ENCODE measurements around the gene LMO3.

LMO3 gene

DNA sequence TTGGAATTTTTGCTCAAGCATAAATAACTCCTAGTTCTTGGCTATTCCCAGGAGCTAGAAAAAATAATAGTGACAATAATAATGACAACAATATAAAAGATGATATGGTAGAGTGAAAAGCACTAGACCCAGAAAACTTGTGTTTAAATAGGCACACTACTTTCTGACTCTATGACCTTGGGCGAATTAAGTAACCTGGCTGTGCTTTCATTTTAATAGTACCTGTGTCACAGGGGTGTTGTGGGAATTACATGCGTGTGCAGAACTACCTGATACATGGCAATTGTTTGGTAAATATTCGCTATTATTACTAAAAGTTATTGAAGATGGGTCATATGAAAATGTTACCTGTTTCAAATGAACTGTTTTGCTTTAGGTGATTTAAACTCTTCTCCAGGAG is 60.1 kb downstream of the LMO3 start:
- TF ChIP-seq GATA3 (IDR thresholded peaks at IDR 0.05; ENCODE audit: low read depth, low read length) (no peak), GATA2 (IDR thresholded peaks at IDR 0.05; ENCODE audit: low read depth, low read length) (no peak)

DNA sequence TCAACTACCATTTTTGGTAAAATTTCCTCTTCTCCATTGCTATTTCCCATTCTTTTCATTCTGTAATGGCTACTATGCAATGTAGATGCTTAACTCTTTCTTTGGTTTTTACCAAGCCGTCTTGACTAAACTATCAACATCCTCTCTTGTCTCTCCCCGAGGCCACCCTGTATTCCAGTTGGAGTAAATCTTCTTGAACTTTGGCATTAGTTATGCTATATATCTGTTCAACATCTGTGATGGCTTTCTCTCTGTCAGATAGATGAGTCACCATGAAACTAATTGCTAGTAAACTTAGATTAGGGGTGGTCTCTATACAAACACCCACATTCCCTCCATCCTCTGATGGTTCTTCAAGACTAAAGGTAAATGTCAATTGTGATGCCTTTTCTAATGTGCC is 63.4 kb downstream of the LMO3 start:
- TF ChIP-seq GATA3 (IDR thresholded peaks at IDR 0.05; ENCODE audit: low read depth, low read length), result no peak
- TF ChIP-seq GATA2 (IDR thresholded peaks at IDR 0.05; ENCODE audit: low read depth, low read length), result no peak

DNA sequence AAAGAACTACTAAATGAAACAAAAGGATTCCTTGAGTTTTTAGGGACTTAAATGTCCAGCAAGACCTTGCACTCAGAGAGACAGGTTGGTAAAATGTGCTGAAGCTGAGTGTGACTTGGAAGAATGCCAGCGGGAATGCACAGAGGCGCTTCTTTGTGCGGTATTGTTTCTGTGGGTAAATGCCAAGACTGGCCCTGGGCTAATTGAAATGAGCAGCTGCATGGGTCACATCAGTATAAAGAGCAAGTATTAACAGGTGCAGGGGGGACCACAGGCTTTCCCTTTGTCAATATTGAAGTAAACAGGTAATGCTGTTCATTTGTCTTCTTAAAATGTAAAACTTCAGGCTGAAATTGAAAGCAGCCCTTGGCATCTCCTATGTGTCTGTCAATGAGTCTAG is 74.3 kb downstream of the LMO3 start:
- TF ChIP-seq GATA2 (IDR thresholded peaks at IDR 0.05; ENCODE audit: low read depth, low read length) (no peak), GATA3 (IDR thresholded peaks at IDR 0.05; ENCODE audit: low read depth, low read length) (no peak)

DNA sequence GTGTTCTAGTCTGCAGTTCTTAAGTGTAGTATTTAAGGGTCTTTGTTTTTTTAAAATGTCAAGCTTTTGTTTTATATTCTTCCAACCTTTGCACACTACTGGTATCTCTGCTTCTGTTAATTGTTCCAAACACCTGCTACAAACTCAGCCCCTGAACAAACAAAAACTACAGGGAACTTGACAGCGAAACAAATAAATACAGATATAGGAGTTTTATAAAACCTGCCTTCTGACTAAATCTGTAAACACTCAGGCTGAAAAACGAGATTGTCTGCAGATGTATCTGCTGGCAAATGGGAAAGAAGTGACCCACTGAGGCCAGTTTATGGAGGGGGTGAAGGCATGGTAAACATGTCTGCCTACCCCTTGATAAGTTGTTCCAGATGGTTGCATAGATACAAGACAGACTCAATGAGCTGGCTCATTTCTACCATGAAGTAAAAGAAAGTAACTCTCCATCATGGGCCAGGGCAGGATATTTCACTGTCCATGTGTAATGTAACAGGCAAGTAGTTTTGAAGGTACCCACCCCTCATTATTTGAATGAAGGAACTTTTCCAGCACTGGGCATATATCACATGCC is 75.6 kb downstream of the LMO3 start:
- TF ChIP-seq GATA3 (IDR thresholded peaks at IDR 0.05; ENCODE audit: low read depth, low read length) (no peak), GATA2 (IDR thresholded peaks at IDR 0.05; ENCODE audit: low read depth, low read length) (no peak)

DNA sequence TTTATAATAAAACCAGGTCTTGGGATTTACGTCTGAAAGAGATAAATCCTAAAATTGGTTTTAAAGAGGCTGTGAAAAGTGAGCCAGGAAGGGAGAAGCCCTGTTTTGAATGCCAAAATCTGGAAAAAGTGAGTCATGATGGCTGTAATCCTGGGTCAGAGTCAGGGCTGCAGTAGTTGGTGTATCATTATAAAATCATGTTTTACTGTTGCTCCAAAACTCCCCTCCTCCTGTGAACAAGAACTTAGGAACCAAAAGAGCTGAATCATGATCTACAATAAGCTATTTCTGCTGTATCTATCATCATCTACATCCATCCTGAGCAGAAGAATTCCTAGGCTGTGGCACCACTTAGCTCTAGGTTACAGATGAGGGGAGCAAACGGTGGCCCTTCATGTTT is 79.3 kb downstream of the LMO3 start:
- no peak for TF ChIP-seq GATA3 (IDR thresholded peaks at IDR 0.05; ENCODE audit: low read depth, low read length)

DNA sequence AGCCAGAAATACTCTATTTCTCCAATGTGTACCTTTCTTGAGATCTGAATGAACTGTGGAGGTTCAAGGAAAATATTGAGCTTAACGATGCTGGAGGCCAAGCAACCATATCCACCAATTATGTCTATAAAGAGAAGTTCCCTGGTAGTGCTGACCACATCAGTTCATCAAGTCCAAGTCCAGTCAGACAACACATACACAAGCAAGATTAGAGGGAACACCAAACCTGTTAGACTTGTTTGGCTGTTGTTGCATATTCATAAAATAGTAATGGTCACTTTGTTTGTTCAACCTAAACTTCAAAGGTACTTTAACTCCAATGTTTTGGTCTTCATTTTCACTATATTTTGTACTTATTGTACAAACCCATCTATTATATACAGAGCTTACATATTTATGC is 81.6 kb downstream of the LMO3 start:
- TF ChIP-seq GATA2 (IDR thresholded peaks at IDR 0.05; ENCODE audit: low read depth, low read length), result no peak
- TF ChIP-seq GATA3 (IDR thresholded peaks at IDR 0.05; ENCODE audit: low read depth, low read length), result no peak

DNA sequence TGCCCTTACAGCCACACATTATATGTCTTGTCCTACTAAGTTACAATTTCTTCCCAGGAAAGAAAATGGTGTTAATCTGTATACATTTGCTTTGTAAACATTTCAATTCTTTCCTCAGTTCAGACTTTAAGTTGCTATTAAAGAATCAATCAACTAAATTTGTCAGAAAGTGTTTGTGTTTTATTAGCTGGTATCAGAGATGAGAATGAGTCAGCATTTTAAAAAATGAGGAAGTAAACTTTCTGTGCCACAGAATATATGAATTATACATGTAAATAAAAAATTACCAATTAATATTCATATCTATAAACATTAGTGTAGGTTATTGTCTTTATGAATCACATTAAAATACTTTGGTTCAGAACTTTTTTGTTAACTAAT is 82.0 kb downstream of the LMO3 start:
- TF ChIP-seq GATA3 (IDR thresholded peaks at IDR 0.05; ENCODE audit: low read depth, low read length), result no peak
- no peak for TF ChIP-seq GATA2 (IDR thresholded peaks at IDR 0.05; ENCODE audit: low read depth, low read length)

DNA sequence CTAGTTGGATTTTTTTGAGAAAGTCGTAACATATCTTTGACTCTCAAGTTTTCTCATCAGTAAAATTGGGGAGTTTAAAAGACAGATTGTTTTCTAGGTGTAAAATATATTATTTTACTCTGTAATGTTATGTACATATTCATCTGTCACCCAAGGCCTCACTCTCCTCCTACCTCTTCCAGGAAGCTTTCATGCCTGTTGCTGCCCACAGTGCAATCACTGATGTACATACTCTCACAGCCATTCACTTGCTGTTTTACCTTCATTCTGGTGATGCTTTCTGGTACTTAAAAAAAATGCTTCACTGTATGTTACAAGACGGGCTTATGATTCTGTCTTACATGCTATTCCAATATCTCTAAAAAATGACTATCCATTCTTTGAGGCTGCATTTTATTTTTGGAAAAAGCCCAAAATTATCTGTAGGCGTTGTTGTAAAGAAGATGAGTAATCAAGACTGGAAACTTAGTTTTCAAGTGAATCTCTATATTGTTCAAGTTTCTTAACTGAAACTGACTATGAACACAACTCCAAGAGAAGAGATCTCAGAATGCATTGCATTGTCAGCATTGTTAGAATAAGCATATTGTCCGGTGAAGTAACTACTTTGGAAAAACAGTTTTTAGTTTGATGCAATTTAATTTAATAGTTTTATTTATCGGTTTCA is 82.5 kb downstream of the LMO3 start:
- no peak for TF ChIP-seq GATA3 (IDR thresholded peaks at IDR 0.05; ENCODE audit: low read depth, low read length)
- no peak for TF ChIP-seq GATA2 (IDR thresholded peaks at IDR 0.05; ENCODE audit: low read depth, low read length)

DNA sequence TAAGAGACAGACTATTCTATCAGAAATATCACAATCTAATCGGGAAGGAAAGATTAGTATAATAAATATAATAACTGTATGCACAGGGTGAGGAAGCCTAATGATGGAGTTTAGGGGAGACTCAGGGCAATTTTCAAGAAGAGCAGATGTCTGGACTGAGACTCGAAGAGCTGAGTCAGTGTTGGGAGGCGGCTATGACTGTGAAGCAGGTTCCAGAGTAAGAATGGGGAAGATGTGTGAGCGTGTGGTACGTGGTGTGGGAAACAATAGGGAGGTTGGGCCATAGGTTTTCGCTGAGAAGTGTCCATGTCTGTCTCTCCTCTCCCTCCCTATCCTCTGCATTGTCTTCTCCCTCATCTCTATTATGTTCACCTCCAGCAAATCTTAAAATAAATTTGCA is 85.6 kb downstream of the LMO3 start:
- no peak for TF ChIP-seq GATA2 (IDR thresholded peaks at IDR 0.05; ENCODE audit: low read depth, low read length)
- TF ChIP-seq GATA3 (IDR thresholded peaks at IDR 0.05; ENCODE audit: low read depth, low read length), result no peak

DNA sequence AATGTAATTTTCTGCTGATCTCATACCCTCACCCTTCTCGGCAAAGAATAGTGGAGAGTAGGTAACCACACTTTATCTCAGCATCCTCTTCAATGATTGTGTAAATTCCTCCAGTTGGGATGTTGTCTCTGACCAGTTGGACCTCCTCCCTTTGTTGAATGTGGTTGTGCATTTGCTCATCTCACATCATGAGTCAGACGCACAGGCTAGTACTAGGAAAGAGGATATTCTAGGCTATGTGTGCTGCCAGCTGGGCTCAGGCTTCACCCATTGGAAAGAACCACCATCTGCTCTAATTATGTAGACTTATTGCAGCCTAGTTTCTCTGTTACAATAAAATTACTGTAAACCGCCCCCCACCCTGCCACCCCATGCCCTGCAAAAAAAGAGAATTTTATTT is 90.3 kb downstream of the LMO3 start:
- TF ChIP-seq GATA2 (IDR thresholded peaks at IDR 0.05; ENCODE audit: low read depth, low read length) (no peak), GATA3 (IDR thresholded peaks at IDR 0.05; ENCODE audit: low read depth, low read length) (no peak)

DNA sequence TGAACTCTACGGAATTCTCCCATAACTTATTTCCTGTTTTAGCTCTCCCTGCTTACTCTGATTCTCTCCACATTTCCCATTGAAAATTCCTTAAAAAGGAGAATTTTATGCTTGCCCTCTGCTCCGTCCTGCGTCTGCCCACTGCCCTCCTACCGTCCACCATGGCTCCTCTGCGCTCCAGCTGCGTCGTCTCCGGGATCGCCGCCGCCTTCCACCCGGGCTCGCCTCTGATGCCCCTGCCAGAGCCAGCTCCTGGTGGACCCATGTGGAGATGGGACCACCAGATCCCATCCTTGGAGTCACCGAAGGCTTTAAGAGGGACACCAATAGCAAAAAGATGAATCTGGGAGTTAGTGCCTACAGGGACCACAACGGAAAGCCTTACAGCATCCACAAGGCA is 92.7 kb downstream of the LMO3 start:
- TF ChIP-seq GATA2 (IDR thresholded peaks at IDR 0.05; ENCODE audit: low read depth, low read length) (no peak), GATA3 (IDR thresholded peaks at IDR 0.05; ENCODE audit: low read depth, low read length) (no peak)

DNA sequence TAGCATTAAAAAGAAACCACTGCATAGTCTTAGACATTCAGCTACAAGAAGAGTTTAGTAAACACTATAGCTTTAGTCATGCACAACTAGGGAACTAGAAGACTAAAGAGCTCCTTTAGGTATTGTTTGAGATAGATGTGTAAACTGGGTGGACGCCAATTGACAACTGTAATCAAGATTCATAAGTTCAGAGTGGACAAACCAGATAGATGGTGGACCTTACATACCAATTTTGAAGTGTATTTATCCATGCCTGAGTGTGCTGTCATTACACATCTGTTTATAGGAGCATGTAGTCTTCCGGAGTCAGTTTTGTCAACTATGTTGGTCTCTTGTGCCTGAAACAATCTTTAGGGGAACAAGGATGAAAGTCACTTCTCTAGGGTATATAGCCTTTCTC is 96.6 kb downstream of the LMO3 start:
- TF ChIP-seq GATA3 (IDR thresholded peaks at IDR 0.05; ENCODE audit: low read depth, low read length) (no peak), GATA2 (IDR thresholded peaks at IDR 0.05; ENCODE audit: low read depth, low read length) (no peak)

DNA sequence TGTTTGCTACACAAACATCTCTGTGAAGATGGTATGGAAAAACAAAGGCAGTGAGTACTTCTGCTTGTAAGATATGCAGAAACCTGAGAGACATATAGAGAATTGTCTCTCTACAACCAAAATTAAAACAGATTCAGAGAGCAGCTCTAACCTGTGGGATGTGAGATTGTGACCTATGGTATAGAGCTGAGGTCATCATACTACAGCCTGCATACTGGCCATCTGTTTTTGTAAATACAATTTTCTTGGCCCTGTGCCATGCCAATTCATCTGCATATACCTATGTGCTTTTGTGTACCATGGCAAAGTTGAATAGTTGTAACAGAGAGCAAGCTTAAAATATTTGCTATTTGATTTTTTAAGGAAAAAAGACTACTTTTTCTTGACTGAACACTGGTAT is 99.6 kb downstream of the LMO3 start:
- no peak for TF ChIP-seq GATA3 (IDR thresholded peaks at IDR 0.05; ENCODE audit: low read depth, low read length)

DNA sequence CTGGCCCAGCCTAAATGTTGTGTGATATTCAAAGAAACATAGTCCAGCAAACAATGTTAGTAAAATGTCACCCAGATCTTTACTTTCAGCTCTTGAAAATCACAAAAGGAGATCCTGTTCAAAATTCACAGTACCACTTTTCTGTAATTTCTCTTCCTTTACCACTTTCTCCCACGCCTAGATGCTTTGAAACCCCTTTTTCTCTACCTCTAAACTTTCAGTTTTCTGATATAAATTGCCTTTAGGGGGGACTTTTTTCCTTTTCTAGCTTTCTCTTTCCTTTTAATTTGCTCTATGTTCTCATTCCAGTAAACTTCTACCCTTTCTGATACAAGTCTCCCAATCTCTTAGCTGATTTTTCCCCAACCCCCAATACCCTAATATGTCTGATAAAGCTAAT is 101.8 kb downstream of the LMO3 start:
- TF ChIP-seq GATA2 (IDR thresholded peaks at IDR 0.05; ENCODE audit: low read depth, low read length), result no peak
- no peak for TF ChIP-seq GATA3 (IDR thresholded peaks at IDR 0.05; ENCODE audit: low read depth, low read length)

DNA sequence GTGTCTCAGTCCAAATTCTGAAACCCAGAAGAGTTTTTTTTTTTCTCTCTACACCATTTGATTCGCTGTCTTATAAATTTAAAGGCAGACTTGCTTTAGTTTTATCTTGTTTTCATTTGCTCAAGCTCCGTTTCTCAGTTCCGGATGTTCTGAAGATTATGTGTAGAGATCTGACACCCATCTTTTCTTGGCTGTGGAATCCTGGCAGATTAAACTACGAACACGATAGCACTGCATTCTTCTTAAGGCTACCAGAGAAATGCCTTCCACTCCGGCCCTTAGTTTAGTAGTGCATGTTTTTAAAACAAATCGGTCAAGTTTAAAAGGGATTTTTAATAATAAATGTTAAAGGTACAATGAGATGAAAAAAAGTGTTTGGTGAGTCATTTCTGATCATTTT is 106.4 kb downstream of the LMO3 start:
- no peak for TF ChIP-seq GATA3 (IDR thresholded peaks at IDR 0.05; ENCODE audit: low read depth, low read length)
- TF ChIP-seq GATA2 (IDR thresholded peaks at IDR 0.05; ENCODE audit: low read depth, low read length), result no peak

All from SH-SY5Y (cell line).